H9 (cell line): ENCODE results near the gene KLHDC9. TPM values are rescaled to one million over a fixed set of nuclear protein-coding genes. Genes with fewer than 3 reads are reported as not detected.
A peak's percentile ranks its signal among the peaks of the same experiment; 100 is the strongest.
"Not testable (repeated sequence)": the region's sequence is repeated elsewhere in the genome, so short reads cannot be mapped to it uniquely, and the experiment has no call there.

Experiments
- DNase-seq: peaks from one replicate; pipeline ENCODE4 v3.0.0-alpha.2; 2017
- H2AFZ ChIP-seq: one replicate; pipeline ENCODE4 v1.6.1; 2013; ENCODE audit warnings: mild to moderate bottlenecking, low read length, control low read depth, moderate library complexity
- H2AK5ac ChIP-seq: 2 replicates; pipeline ENCODE4 v1.6.1; 2013; ENCODE audit warnings: low read length, control low read depth, mixed read lengths; ENCODE audit not compliant: insufficient read length
- H2BK120ac ChIP-seq: one replicate; pipeline ENCODE4 v1.6.1; 2013; ENCODE audit warnings: low read depth, mild to moderate bottlenecking, low read length, control low read depth, inconsistent platforms; ENCODE audit not compliant: poor library complexity, severe bottlenecking
- H2BK12ac ChIP-seq: 2 replicates; pipeline ENCODE4 v1.6.1; 2013; ENCODE audit warnings: low read length, control low read depth, mixed read lengths, low read depth; ENCODE audit not compliant: insufficient read length
- H2BK15ac ChIP-seq: 2 replicates; pipeline ENCODE4 v1.6.1; 2013; ENCODE audit warnings: low read depth, low read length, control low read depth
- H2BK20ac ChIP-seq: one replicate; pipeline ENCODE4 v1.6.1; 2013; ENCODE audit warnings: low read depth, mild to moderate bottlenecking, low read length, control low read depth, inconsistent platforms; ENCODE audit not compliant: poor library complexity, severe bottlenecking
- H2BK5ac ChIP-seq: 2 replicates; pipeline ENCODE4 v1.6.1; 2013; ENCODE audit warnings: low read length, control low read depth, mixed read lengths; ENCODE audit not compliant: insufficient read length
- H3K14ac ChIP-seq: 2 replicates; pipeline ENCODE4 v1.6.1; 2013; ENCODE audit warnings: low read length, control low read depth; ENCODE audit not compliant: insufficient read depth
- H3K18ac ChIP-seq: 2 replicates; pipeline ENCODE4 v1.6.1; 2013; ENCODE audit warnings: low read depth, mild to moderate bottlenecking, mixed read lengths, low read length, control low read depth; ENCODE audit not compliant: insufficient read length
- H3K23ac ChIP-seq: 2 replicates; pipeline ENCODE4 v1.6.1; 2013; ENCODE audit warnings: low read length, control low read depth, mixed read lengths, low read depth; ENCODE audit not compliant: insufficient read length
- H3K23me2 ChIP-seq: 2 replicates; pipeline ENCODE4 v1.6.1; 2013; ENCODE audit warnings: low read depth, mild to moderate bottlenecking, mixed read lengths, low read length, control low read depth; ENCODE audit not compliant: insufficient read length, poor library complexity, severe bottlenecking
- H3K27ac ChIP-seq: 2 replicates; pipeline ENCODE4 v1.5.1; 2013; ENCODE audit warnings: low read length, control low read depth, mixed read lengths, low read depth; ENCODE audit not compliant: insufficient read length
- H3K27me3 ChIP-seq: 2 replicates; pipeline ENCODE4 v1.6.1; 2013; ENCODE audit warnings: low read length, control low read depth, inconsistent platforms; ENCODE audit not compliant: insufficient read depth
- H3K4ac ChIP-seq: 2 replicates; pipeline ENCODE4 v1.6.1; 2013; ENCODE audit warnings: low read depth, mild to moderate bottlenecking, control low read depth, inconsistent platforms, low read length, moderate library complexity
- H3K4me1 ChIP-seq: 2 replicates; pipeline ENCODE4 v1.6.1; 2013; ENCODE audit warnings: low read length, control low read depth, inconsistent platforms; ENCODE audit not compliant: insufficient read depth
- H3K4me2 ChIP-seq: 2 replicates; pipeline ENCODE4 v1.6.1; 2013; ENCODE audit warnings: low read length, control low read depth, mixed read lengths; ENCODE audit not compliant: insufficient read length, insufficient read depth
- H3K56ac ChIP-seq: 2 replicates; pipeline ENCODE4 v1.6.1; 2013; ENCODE audit warnings: low read depth, mild to moderate bottlenecking, mixed read lengths, low read length, control low read depth; ENCODE audit not compliant: insufficient read length
- H3K79me1 ChIP-seq: 2 replicates; pipeline ENCODE4 v1.6.1; 2013; ENCODE audit warnings: low read depth, mild to moderate bottlenecking, moderate library complexity, low read length, control low read depth, inconsistent platforms; ENCODE audit not compliant: insufficient read depth, poor library complexity, severe bottlenecking
- H3K79me2 ChIP-seq: 2 replicates; pipeline ENCODE4 v1.6.1; 2013; ENCODE audit warnings: low read length, control low read depth, inconsistent platforms; ENCODE audit not compliant: insufficient read depth
- H3K9ac ChIP-seq: 2 replicates; pipeline ENCODE4 v1.6.1; 2013; ENCODE audit warnings: low read length, control low read depth, mixed read lengths; ENCODE audit not compliant: insufficient read length; ENCODE audit errors: extremely low read depth
- H3K9me3 ChIP-seq: one replicate; pipeline ENCODE4 v1.6.1; 2013; ENCODE audit warnings: low read depth, low read length, inconsistent platforms; ENCODE audit not compliant: control insufficient read depth
- H3T11ph ChIP-seq: one replicate; pipeline ENCODE4 v1.6.1; 2013; ENCODE audit warnings: mild to moderate bottlenecking, low read length, control low read depth, inconsistent platforms
- H4K20me1 ChIP-seq: one replicate; pipeline ENCODE4 v1.6.1; 2013; ENCODE audit not compliant: control insufficient read depth, insufficient read length, insufficient read depth
- H4K5ac ChIP-seq: 2 replicates; pipeline ENCODE4 v1.6.1; 2013; ENCODE audit warnings: low read depth, mild to moderate bottlenecking, mixed read lengths, low read length, control low read depth; ENCODE audit not compliant: insufficient read length
- H4K8ac ChIP-seq: replicated peaks from 2 replicates; pipeline ENCODE4 v1.6.1; 2013; ENCODE audit warnings: low read length, control low read depth, mixed read lengths, low read depth; ENCODE audit not compliant: insufficient read length
- H4K91ac ChIP-seq: 2 replicates; pipeline ENCODE4 v1.6.1; 2013; ENCODE audit warnings: low read depth, mild to moderate bottlenecking, moderate library complexity, mixed read lengths, low read length, control low read depth; ENCODE audit not compliant: insufficient read length
- H3K27ac Mint-ChIP-seq, 3 experiments: 2 replicates in 2 of 3; 3 replicates in 1 of 3; pipeline ENCODE4 v1.8.0; 2020 to 2021; ENCODE audit warnings: mixed read lengths in 3 of 3, mild to moderate bottlenecking in 1 of 3, moderate library complexity in 1 of 3
- H3K27me3 Mint-ChIP-seq: 2 replicates; pipeline ENCODE4 v1.8.0; 2021; ENCODE audit warnings: low read depth, mild to moderate bottlenecking, moderate library complexity, mixed read lengths
- H3K36me3 Mint-ChIP-seq, 3 experiments: 2 replicates in 2 of 3; 3 replicates in 1 of 3; pipeline ENCODE4 v1.8.0; 2020 to 2021; ENCODE audit warnings: low read depth in 3 of 3, mixed read lengths in 3 of 3; ENCODE audit not compliant: insufficient read depth in 1 of 3
- H3K4me1 Mint-ChIP-seq, 2 experiments: 2 replicates each; pipeline ENCODE4 v1.8.0; 2020; ENCODE audit warnings: mixed read lengths in 2 of 2
- H3K4me3 Mint-ChIP-seq, 2 experiments: 2 replicates in 1 of 2; 3 replicates in 1 of 2; pipeline ENCODE4 v1.8.0; 2020 to 2021; ENCODE audit warnings: mild to moderate bottlenecking in 2 of 2, mixed read lengths in 2 of 2, moderate library complexity in 1 of 2
- H3K9me3 Mint-ChIP-seq, 2 experiments: 2 replicates in 1 of 2; 3 replicates in 1 of 2; pipeline ENCODE4 v1.8.0; 2020; ENCODE audit warnings: mild to moderate bottlenecking in 2 of 2, mixed read lengths in 2 of 2, moderate library complexity in 1 of 2
- WGBS: extraction: QIAGEN DNeasy Blood & Tissue Kit; methylation state at CpG from one replicate; pipeline ENCODE4 v1.1.7; 2013; ENCODE audit warnings: missing lambda C conversion rate, low lambda C conversion rate, mixed read lengths; ENCODE audit not compliant: insufficient read length; ENCODE audit errors: extremely low coverage; 5-methylcytosine and 5-hydroxymethylcytosine counted together
- total RNA-seq: library from RNA; stranded (reverse); gene quantifications from 2 replicates; pipeline ENCODE4 v1.2.1, GENCODE V29; 2021
- TF ChIP-seq, protein P1 (sequence below): fragments of 200-600 bp; sonication (generic); conservative IDR thresholded peaks from 3 replicates; pipeline ENCODE4 v1.8.0; 2021; ENCODE audit warnings: antibody characterized with exemption, mild to moderate bottlenecking

The KLHDC9 gene
- total RNA-seq, 1 experiment from 2014 or later, result 6.6 TPM

DNA sequence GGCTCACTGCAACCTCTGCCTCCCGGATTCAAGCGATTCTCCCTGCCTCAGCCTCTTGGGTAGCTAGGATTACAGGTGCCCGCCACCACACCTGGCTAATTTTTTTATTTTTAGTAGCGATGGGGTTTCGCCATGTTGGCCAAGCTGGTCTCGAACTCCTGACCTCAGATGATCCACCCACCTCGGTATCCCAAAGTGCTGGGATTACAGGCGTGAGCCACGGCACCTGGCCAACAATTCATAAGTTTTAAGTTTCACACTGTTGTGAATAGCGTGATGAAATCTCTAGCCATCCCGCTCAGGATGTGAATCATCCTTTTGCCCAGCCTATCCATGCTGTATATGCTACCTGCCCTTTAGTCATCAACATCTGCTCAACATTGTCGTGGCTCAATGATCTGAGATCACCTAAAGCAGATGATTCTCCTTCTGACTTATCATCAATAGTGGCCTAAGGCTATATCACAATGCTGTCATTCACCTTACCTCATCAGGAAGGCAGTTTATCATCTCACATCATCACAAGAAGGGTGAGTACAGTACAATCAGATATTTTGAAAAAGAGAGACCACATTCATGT lies 17.1 kb downstream of the KLHDC9 start:
- Histone ChIP-seq H3T11ph (no peak overlapping the region), H2BK15ac (no peak overlapping the region), H3K18ac (no peak overlapping the region), H3K14ac (no peak overlapping the region), H3K27me3 (no peaks in the 10 kb centered on the region), H3K23me2 (peaks cover 9% of the 10 kb centered on the region), H4K20me1 (no peaks in the 10 kb centered on the region), H2AFZ (no peak overlapping the region), H4K91ac (no peak overlapping the region), H3K4ac (no peak overlapping the region), H2BK120ac (no peak overlapping the region), H2BK20ac (no peak overlapping the region), H3K4me1 (peaks cover 5% of the 10 kb centered on the region; the same call in 1 of the 2 replicates), H3K4me2 (no peak overlapping the region), H3K9ac (no peak overlapping the region), H2BK5ac (no peak overlapping the region), H2AK5ac (no peak overlapping the region), H3K56ac (no peak overlapping the region), H3K79me1 (peaks cover 3% of the 10 kb centered on the region), H3K79me2 (peaks cover 10% of the 10 kb centered on the region; the same call in 1 of the 2 replicates), H2BK12ac (no peak overlapping the region), H3K27ac (no peak overlapping the region), H3K23ac (no peak overlapping the region), H4K5ac (no peak overlapping the region), H4K8ac (no peak overlapping the region), H3K9me3 (no peaks in the 10 kb centered on the region)
- Mint-ChIP-seq H3K36me3 (peaks cover 5 to 13% (median 7%) of the 10 kb centered on the region in 3 experiments; a peak in 6 of 7 replicates), H3K27me3 (no peaks in the 10 kb centered on the region), H3K9me3 (no peaks in the 10 kb centered on the region), H3K4me1 (peaks cover 23% of the 10 kb centered on the region in 2 experiments), H3K4me3 (peak overlapping the region in 1 of 2 experiments; percentile 95; a peak in 1 of 5 replicates), H3K27ac (no peak overlapping the region)
- TF ChIP-seq, protein P1, sequence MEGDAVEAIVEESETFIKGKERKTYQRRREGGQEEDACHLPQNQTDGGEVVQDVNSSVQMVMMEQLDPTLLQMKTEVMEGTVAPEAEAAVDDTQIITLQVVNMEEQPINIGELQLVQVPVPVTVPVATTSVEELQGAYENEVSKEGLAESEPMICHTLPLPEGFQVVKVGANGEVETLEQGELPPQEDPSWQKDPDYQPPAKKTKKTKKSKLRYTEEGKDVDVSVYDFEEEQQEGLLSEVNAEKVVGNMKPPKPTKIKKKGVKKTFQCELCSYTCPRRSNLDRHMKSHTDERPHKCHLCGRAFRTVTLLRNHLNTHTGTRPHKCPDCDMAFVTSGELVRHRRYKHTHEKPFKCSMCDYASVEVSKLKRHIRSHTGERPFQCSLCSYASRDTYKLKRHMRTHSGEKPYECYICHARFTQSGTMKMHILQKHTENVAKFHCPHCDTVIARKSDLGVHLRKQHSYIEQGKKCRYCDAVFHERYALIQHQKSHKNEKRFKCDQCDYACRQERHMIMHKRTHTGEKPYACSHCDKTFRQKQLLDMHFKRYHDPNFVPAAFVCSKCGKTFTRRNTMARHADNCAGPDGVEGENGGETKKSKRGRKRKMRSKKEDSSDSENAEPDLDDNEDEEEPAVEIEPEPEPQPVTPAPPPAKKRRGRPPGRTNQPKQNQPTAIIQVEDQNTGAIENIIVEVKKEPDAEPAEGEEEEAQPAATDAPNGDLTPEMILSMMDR, result no peak
- no peak for DNase-seq
- WGBS, result no CpG with 5 or more reads among the region's 12 CpGs

DNA sequence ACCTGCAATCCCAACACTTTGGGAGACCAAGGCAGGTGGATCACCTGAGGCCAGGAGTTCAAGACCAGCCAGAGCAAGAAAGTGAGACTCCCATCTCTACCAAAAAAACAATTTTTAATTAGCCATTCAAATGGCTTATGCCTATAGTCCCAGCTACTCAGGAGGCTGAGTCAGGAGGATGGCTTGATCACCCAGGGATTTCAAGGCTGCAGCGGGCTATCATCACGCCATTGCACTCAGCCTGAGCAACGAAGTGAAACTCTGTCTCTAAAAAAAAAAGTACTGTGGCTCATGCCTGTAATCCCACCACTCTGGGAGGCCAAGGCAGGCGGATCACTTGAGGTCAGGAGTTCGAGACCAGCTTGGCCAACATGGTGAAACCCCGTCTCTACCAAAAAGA lies 17.8 kb downstream of the KLHDC9 start:
- H4K20me1 ChIP-seq, H2BK20ac ChIP-seq, H3K4me2 ChIP-seq, H3K56ac ChIP-seq, H3K79me1 ChIP-seq, H3K27me3 ChIP-seq, H3K9me3 Mint-ChIP-seq, H3K27ac Mint-ChIP-seq, H4K91ac ChIP-seq, H2BK12ac ChIP-seq, H4K8ac ChIP-seq, H2BK5ac ChIP-seq, DNase-seq, H3K9ac ChIP-seq, H3K4ac ChIP-seq, H3K23ac ChIP-seq, H3T11ph ChIP-seq, H3K18ac ChIP-seq, H3K27me3 Mint-ChIP-seq, H4K5ac ChIP-seq, H3K14ac ChIP-seq, H3K9me3 ChIP-seq, H3K27ac ChIP-seq, H3K4me1 ChIP-seq, H2AFZ ChIP-seq, H2BK120ac ChIP-seq, H2BK15ac ChIP-seq, H3K23me2 ChIP-seq, H2AK5ac ChIP-seq: not testable (repeated sequence)
- Mint-ChIP-seq H3K36me3 (peaks cover 8 to 20% (median 14%) of the 10 kb centered on the region in 3 experiments; a peak in 6 of 7 replicates), H3K4me3 (peak overlapping the region; percentile 95 to 97; a peak in 3 of 5 replicates), H3K4me1 (peaks cover 23 to 24% of the 10 kb centered on the region in 2 experiments)
- WGBS, result no CpG with 5 or more reads among the region's 6 CpGs
- peaks cover 10% of the 10 kb centered on the region; the same call in 1 of the 2 replicates for H3K79me2 ChIP-seq
